GM15510 (cell line): ENCODE results near the gene ELP5.

Source experiments
- POLR2A ChIP-seq: IDR thresholded peaks from 3 replicates; pipeline ENCODE4 v1.6.1; 2011; ENCODE audit warnings: borderline replicate concordance; ENCODE audit not compliant: insufficient read length; ENCODE audit errors: extremely low read depth

ELP5 gene, protein sequence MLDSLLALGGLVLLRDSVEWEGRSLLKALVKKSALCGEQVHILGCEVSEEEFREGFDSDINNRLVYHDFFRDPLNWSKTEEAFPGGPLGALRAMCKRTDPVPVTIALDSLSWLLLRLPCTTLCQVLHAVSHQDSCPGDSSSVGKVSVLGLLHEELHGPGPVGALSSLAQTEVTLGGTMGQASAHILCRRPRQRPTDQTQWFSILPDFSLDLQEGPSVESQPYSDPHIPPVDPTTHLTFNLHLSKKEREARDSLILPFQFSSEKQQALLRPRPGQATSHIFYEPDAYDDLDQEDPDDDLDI

DNA sequence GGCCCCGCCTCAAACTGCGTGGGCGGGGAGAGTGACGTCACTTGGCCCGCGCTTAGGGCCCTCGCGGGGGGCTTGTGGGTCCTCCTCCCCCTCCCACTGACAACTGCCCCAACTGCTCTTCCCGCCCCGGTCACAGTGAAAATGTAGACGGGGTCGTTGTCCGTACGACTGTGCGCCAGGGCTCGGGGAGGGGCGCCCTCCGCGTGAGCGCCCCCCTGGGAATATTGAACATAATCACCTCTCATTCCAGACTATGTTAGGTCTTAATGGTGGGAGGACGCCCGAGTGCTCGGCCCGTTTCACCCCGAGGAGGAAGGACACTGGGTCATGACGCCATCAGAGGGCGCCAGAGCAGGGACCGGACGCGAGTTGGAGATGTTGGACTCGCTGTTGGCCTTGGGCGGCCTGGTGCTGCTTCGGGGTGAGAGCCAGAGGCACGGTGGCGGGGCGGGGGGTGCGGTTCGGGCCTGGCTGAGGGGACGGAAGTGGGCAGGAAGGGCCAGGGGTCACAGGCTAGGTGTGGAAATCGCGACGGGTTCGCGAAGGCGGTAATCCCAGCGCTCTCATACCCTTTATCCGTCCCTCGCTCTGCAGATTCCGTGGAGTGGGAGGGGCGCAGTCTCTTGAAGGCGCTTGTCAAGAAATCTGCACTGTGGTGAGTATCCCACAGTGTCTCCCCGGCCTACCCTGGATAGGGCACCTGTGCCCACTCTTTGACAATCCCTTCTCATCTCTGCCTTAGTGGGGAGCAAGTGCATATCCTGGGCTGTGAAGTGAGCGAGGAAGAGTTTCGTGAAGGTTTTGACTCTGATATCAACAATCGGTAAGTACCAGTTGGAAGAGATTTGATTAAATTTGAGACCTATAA is at the start of gene ELP5:
Gene ELP5 (plus strand): TSS at position 40 of the 868 bp plus-strand sequence. CDS start 336 bp downstream, at position 376.
- peak; percentile 88 for TF ChIP-seq POLR2A

DNA sequence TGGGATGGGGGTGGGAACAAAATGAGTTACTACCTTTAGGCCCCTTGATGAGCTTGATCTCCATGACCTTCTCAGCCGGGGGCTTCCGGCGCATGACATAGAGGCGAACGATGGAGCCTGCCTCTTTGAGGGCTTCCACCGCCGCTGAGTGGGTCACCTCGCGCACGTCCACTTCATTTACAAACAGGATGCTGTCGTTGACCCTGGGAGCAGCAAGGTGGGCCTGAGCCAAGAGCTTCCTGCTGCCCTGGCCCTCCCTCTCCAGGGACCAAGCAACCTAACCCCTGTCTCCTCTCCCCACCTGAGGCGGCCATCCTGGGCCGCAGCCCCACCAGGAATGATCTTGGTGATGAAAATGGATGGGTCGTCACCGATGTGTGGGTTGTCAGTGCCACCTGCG is 48.6 kb upstream of the ELP5 start:
- TF ChIP-seq POLR2A, result no peak

DNA sequence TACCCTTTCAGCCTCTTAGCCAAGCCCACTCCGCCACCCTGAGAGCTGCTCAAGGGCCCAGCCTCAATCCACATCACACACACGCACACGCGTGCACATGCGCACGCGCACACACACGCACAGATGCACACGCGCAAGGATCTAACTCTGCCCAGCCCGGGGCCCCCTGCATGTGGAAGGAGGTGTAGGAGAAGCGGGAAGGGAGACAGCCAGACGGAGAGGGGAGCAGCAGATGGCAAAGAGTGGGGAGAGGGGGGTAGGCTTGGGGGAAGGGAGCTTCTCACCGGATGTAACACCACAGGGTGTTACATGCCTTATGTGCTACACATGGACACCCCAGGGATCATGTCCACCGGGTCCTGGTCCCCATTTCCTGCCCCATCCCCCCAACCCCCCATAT is 47.7 kb upstream of the ELP5 start:
- TF ChIP-seq POLR2A, result no peak

DNA sequence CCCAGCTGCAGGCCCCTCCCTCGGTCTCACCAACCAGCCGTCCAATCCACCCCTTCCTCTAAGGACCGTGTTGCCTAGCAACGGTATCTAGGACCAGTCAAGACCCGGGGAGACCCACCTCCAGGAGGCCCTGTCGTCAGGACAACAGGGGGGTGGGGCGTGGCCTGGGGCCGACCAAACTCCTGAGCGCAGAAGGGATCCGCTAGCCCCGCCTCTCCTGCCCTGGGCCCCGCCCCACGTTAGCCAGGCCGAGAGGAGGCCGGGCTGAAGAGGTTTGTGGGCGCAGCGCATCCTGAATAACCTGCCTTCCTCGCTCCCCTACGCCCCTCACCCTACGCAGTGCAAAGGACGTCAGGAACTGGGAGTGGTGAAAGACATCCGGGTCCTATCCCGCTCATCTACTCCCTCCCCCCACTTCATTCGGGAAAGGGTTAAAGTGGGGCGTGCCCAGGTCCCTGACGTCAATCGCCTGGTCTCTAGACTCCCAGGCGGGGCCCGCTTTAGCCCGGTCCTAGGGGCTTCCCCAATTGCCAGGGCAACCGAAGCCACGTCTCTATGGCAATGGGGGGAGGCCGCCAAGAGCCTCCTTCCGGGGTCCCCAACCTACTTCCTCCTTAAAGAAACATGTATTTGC is 47.1 kb upstream of the ELP5 start:
- TF ChIP-seq POLR2A, result peak; percentile 29

DNA sequence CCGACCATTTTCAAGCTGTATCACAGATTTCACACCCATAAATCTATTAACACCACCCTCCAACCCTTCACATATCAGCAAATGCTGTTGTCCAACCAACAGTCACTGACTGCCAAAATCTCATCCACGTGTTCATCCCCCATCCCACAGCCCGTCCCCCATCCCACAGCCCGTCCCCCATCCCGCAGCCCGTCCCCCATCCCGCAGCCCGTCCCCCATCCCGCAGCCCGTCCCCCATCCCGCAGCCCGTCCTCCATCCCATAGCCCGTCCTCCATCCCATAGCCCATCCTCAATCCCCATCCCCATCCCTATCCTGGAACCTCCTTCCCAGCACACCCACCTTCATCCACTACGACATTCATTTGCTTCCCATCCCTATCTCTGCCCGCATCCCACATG is 46.5 kb upstream of the ELP5 start:
- no peak for TF ChIP-seq POLR2A

DNA sequence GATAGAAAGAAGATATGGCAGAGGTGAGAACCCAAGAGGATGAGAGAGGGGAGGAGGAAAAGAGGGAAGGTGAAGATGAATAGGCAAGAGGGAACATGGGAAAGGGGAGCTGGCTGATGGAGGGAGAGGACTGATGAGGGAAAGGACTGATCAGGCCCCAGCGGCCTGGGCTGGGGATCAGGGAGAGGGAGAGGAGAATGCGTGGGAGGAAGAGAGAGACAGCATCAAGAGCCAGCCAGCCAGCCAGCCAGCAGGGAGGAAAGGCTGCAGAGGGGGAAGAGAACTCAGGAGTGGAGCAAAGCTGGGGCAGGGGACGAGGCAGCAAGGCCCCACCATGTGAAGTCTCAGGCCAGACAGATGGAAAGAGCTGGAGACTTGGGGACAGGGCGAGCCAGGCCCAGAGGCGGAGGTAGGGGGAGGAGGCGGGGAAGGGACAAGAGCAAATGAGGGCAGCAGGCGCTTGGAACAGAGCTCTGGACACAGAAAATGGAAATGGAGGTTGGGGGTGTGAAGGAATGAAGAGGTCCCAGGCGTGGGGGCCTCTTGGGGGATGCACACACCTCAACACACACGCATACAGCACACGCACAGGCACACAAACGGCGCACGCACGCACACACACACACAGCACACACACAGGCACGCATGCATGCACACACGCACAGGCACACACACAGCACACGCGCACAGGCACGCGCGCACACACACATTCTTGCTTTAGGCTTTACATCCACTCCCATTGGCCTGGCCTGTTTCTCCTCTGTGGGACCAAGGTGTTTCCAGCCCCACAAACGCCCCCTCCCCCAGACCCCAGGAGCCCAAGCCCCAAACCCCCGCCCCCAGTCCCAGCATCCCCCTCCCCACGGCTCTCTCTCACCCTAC is 44.7 kb upstream of the ELP5 start:
- no peak for TF ChIP-seq POLR2A

DNA sequence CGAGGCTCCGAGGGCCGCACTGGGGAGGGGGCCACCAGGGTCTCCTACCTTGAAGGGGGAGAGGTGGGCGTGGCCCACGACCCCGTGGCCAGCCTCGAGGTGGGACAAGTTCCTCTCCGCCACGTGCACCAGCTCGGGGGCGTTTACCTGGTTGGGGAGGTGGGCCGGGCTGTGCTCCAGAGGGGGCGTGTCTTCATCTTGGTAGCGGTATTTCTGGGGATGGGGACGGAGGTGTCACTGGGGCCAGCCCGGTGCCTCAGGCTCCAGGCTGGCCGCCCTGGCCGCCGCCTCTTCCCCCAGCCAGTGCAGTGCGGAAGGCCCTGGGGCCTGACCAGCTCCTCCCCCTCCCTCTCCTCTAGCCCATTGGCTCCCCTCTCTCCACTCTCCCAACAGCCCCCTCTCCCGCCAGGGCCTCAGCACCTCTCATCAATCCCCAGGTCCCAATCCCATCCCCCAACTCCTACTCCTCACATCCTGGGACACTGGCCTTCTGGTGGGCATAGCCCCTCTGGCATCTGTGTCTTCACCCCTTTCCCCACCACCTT is 43.9 kb upstream of the ELP5 start:
- no peak for TF ChIP-seq POLR2A

DNA sequence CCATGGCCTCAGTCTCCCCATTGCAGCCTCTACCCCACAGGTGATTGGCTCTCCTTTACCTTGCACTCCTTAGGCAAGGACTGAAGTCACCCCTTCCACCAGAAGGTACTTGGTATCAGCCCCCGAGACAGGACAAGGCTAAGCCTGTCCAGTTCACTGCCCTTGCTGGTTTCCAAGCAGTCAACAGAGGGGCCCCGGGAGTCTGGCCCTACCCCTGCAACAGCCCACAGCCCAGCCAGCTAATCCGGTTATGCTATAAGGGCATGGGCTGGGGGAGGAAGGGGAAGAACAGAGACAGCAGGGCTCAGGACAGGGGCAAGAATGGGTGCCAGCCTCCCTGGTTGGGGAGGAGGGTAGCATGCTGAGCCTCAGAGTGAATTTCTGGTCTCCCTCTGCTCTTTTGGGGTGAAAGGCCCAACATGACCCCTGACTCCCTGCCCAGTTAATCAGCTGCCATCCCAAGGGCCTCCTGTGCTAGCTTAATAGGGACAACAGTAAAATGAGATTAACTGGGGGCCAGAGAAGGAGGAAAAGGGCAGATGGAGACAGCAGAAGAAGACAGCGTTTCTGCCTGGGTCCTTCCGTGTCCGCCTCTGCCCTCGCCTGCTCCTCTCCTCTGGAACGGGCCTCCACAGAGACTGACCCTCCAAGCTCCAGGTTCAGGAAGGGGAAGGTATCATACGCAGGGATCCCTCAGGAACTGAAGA is 43.1 kb upstream of the ELP5 start:
- TF ChIP-seq POLR2A, result no peak

DNA sequence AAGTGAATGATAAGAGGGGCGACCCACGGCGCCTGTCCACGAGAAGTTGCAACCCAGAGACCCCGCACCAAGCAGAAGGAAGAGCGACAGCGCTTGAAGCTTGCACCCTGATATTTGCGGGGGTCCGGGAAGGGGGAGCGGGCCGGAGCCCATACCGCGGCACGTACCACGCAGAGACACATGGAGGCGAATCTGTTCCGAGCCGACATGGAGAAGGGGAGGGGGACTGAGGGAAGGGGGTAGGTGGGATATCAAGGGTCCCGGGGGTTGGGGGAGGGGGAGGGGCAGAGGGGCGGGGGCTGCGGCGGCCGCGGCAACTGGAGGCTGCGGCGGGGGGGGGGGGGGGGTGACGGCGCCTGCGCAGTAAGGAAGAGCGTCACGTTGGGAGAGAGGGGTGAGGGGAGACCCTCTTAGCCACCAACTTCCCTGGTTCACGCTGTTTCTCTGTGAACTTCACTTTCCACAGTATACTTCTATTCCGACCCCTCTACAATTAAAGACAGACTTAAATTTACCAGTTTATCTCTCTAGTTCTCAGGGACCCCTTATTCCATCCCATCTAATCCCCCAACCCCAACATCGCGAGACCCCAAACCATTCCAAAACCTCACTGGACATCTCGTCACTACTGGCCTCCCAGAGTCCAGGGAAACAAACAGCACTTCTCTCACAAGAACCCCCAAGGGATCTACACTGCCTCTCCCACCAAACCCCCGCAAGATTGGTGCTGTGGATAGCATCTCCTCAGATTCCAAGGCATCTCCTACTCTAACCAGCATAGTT is 40.3 kb upstream of the ELP5 start:
- TF ChIP-seq POLR2A, result no peak

DNA sequence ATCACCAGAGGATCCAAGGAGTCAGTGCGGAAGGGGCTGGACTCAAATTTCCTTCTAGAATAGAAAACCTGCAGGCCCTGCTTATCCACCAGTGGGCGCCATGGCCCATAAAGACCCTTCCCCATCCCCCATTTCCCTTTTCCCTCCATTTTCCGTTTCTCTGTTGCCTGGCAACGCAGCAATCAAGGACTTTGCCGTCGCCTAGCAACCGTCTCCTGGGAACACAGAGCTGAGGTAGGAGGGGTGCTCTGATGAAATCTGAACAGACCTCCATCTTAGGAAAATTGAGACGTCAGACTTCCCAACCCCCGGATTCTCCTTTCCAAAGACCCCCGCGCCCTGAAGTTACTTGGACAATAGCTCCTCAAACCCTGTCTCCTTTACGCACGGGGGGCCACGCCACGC is 38.1 kb upstream of the ELP5 start:
- TF ChIP-seq POLR2A, result no peak

DNA sequence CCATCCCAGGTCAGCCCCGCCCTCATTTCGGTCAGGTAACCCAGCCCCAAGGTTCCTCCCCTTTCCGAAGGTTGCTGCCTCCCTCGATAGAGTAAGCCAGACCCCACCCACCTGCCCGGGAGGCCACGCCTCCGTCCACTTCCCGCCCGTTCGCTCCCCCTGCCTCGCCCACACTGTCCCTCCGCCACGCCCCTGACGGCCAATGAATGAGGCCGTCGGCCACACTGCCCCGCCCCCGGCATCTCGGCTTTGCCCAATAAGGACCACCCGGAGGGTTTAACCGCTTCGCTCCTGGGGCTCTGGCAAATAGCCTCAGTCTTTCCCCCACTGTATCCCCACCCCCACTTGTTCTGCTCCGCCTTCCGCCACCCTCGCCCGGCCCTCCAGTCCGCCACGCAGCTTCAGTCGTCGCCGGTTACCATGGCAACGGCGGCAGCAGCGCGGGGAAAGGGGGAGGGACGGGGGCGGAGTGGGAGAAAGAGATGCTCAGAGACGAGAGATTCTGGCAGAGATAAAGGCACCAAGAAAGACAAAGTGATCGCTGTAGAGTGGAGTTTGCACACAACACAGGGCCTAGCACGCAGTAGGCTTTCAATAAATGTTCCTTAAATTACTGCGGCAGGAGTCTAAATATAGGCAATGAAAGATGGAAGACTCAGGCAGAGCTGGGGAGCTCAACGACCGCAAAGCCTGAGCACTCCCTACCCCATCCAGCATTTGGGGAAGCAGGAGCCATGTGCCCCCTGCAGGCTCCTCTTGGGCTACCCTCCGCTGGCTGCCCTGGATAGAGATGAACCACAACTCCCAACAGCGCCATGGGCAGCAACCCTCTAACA is 37.5 kb upstream of the ELP5 start:
- TF ChIP-seq POLR2A, result no peak

DNA sequence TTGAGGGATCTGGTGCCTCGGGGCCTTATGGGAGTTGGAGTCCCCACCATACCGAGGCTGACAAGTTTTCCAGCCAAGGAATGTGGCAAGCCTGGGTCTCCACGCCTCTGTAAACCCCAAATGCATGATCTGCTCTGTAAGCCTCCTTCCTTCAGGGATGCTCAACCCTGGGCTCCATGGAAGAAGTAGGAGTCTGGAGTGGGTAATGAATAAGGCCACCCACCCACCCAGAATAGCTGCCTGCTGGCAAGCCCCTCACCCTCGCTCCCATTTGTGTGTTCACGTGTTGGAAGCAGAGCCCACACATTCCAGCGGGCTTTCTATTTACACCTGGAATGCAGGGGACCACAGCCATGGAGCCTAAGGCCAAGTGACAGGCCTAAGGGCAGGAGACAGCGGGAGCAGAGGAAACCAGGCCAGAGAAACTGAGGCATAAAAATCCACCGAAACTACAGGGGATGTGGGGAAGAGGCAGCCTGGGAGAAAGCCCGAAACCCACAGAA is 36.8 kb upstream of the ELP5 start:
- TF ChIP-seq POLR2A, result no peak
